ENCODE results near the gene TCP1.
A peak's percentile ranks its signal among the peaks of the same experiment; 100 is the strongest.

TCP1 gene

GRCh38 chr6:159788753-159789376, 537 bp downstream of the TCP1 start:
- peaks cover 8% of the 10 kb centered on the region for H3K4me1 ChIP-seq (ENCODE audit: control insufficient read depth, insufficient read depth, low read length)
- POLR2A ChIA-PET, result interaction anchor here (0.8 to 4.2 kb wide), 17 partner anchors 9 to 95 kb away, joined by 3 to 115 read pairs (median 8); partner anchors contain the start of genes ACAT2, SOD2 and WTAP
- CTCF ChIA-PET, result interaction anchor here (0.7 to 2.3 kb wide), 4 partner anchors 10 to 614 kb away, joined by 3 to 17 read pairs (median 4); no protein-coding TSS in a partner anchor
- H3K36me3 ChIP-seq (ENCODE audit: control insufficient read depth in 2 of 2, insufficient read depth in 1 of 2, low read length in 2 of 2), result peaks cover 30 to 74% of the 10 kb centered on the region in 2 experiments
- peak overlapping the region; percentile 62 for H3K27ac ChIP-seq (ENCODE audit: extremely low read depth, low read depth, low read length)
- no peaks in the 10 kb centered on the region for H3K9me3 ChIP-seq (ENCODE audit: control insufficient read depth, insufficient read depth, low read depth, low read length)
- H3K4me3 ChIP-seq (ENCODE audit: low read depth, low read length), result peak overlapping the region; percentile 98
- TF ChIP-seq ZNF341 (tag by site-specific recombination; IDR thresholded peaks at IDR 0.05; ENCODE audit: low read depth) (no peak), YY1 (tag by site-specific recombination; IDR thresholded peaks at IDR 0.05) (no peak), ZBTB48 (tag by site-specific recombination; IDR thresholded peaks at IDR 0.05) (no peak), ZBTB7A (tag by site-specific recombination; IDR thresholded peaks at IDR 0.05; ENCODE audit: low read depth) (no peak), ZNF514 (tag by site-specific recombination; IDR thresholded peaks at IDR 0.05) (no peak), ZBTB49 (tag by site-specific recombination; IDR thresholded peaks at IDR 0.05; ENCODE audit: low read depth) (no peak), IKZF3 (tag by site-specific recombination; IDR thresholded peaks at IDR 0.05) (no peak), ZNF544 (tag by site-specific recombination; IDR thresholded peaks at IDR 0.05) (no peak), ZNF155 (tag by site-specific recombination; IDR thresholded peaks at IDR 0.05) (no peak), ZNF529 (tag by site-specific recombination; IDR thresholded peaks at IDR 0.05; ENCODE audit: insufficient replicate concordance) (no peak), ZNF24 (tag by site-specific recombination; IDR thresholded peaks at IDR 0.05) (no peak), ZNF214 (tag by site-specific recombination; IDR thresholded peaks at IDR 0.05; ENCODE audit: borderline replicate concordance) (no peak), ZNF146 (tag by site-specific recombination; IDR thresholded peaks at IDR 0.05) (no peak), KLF8 (tag by site-specific recombination; IDR thresholded peaks at IDR 0.05) (no peak), MZF1 (tag by site-specific recombination; IDR thresholded peaks at IDR 0.05; ENCODE audit: borderline replicate concordance) (no peak), ZNF324 (tag by site-specific recombination; IDR thresholded peaks at IDR 0.05) (no peak), ZNF148 (tag by site-specific recombination; IDR thresholded peaks at IDR 0.05; ENCODE audit: borderline replicate concordance) (no peak), BCL11A (tag by site-specific recombination; IDR thresholded peaks at IDR 0.05; ENCODE audit: low read depth) (no peak), SCRT2 (tag by site-specific recombination; IDR thresholded peaks at IDR 0.05) (no peak)
- TF ChIP-seq, protein P1, sequence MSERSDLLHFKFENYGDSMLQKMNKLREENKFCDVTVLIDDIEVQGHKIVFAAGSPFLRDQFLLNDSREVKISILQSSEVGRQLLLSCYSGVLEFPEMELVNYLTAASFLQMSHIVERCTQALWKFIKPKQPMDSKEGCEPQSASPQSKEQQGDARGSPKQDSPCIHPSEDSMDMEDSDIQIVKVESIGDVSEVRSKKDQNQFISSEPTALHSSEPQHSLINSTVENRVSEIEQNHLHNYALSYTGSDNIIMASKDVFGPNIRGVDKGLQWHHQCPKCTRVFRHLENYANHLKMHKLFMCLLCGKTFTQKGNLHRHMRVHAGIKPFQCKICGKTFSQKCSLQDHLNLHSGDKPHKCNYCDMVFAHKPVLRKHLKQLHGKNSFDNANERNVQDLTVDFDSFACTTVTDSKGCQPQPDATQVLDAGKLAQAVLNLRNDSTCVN (tag by site-specific recombination; optimal IDR thresholded peaks at IDR 0.05), result peak; percentile 53
- TF ChIP-seq, protein P2, sequence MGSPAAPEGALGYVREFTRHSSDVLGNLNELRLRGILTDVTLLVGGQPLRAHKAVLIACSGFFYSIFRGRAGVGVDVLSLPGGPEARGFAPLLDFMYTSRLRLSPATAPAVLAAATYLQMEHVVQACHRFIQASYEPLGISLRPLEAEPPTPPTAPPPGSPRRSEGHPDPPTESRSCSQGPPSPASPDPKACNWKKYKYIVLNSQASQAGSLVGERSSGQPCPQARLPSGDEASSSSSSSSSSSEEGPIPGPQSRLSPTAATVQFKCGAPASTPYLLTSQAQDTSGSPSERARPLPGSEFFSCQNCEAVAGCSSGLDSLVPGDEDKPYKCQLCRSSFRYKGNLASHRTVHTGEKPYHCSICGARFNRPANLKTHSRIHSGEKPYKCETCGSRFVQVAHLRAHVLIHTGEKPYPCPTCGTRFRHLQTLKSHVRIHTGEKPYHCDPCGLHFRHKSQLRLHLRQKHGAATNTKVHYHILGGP (tag by site-specific recombination; IDR thresholded peaks at IDR 0.05), result no peak
- TF ChIP-seq, protein P3, sequence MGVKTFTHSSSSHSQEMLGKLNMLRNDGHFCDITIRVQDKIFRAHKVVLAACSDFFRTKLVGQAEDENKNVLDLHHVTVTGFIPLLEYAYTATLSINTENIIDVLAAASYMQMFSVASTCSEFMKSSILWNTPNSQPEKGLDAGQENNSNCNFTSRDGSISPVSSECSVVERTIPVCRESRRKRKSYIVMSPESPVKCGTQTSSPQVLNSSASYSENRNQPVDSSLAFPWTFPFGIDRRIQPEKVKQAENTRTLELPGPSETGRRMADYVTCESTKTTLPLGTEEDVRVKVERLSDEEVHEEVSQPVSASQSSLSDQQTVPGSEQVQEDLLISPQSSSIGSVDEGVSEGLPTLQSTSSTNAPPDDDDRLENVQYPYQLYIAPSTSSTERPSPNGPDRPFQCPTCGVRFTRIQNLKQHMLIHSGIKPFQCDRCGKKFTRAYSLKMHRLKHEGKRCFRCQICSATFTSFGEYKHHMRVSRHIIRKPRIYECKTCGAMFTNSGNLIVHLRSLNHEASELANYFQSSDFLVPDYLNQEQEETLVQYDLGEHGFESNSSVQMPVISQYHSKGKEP (tag by site-specific recombination; IDR thresholded peaks at IDR 0.05), result no peak
- TF ChIP-seq, protein P4, sequence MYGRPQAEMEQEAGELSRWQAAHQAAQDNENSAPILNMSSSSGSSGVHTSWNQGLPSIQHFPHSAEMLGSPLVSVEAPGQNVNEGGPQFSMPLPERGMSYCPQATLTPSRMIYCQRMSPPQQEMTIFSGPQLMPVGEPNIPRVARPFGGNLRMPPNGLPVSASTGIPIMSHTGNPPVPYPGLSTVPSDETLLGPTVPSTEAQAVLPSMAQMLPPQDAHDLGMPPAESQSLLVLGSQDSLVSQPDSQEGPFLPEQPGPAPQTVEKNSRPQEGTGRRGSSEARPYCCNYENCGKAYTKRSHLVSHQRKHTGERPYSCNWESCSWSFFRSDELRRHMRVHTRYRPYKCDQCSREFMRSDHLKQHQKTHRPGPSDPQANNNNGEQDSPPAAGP (tag by site-specific recombination; IDR thresholded peaks at IDR 0.05), result no peak
- TF ChIP-seq, protein P5, sequence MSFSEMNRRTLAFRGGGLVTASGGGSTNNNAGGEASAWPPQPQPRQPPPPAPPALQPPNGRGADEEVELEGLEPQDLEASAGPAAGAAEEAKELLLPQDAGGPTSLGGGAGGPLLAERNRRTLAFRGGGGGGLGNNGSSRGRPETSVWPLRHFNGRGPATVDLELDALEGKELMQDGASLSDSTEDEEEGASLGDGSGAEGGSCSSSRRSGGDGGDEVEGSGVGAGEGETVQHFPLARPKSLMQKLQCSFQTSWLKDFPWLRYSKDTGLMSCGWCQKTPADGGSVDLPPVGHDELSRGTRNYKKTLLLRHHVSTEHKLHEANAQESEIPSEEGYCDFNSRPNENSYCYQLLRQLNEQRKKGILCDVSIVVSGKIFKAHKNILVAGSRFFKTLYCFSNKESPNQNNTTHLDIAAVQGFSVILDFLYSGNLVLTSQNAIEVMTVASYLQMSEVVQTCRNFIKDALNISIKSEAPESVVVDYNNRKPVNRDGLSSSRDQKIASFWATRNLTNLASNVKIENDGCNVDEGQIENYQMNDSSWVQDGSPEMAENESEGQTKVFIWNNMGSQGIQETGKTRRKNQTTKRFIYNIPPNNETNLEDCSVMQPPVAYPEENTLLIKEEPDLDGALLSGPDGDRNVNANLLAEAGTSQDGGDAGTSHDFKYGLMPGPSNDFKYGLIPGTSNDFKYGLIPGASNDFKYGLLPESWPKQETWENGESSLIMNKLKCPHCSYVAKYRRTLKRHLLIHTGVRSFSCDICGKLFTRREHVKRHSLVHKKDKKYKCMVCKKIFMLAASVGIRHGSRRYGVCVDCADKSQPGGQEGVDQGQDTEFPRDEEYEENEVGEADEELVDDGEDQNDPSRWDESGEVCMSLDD (tag by site-specific recombination; IDR thresholded peaks at IDR 0.05), result 0 out of 2 replicates have a peak, but pooled peaks have one; percentile 49
